HTERT RPE-1 (cell line): ENCODE measurements around the gene SYCP3.

Experiments
- in situ Hi-C: fragments of 300-500 bp; cut with MboI; formaldehyde crosslinking; loops from 4 replicates; pipeline ENCODE4 v1.14.3; 2020; ENCODE audit warnings: low sequenced_read_pairs

The SYCP3 gene

DNA sequence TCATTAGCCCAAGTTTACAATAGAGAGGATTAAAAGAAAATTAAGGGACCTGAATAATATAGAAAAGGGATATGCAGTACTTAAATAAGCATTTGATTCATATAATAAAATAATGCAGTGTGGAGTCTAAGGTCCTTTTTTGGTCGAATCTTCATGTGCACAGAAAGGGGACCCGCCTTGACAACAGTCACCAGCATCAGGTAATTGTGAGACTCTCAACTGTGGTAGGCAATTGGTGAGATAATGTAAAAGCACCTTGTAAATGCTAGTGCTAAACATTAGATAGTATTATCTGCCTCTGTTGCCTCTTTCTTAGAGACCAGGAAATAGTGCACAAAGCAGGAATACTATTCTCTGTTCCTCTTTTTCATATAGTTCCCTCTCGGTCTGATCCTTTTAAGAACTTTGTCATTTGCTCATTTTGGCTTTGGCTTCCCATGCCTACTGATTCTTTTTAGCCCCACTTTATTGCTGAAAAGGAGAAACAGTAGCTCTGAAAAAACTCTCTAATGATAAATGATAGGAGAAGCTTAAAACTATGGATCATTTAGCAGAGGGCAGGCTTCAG is 24.3 kb downstream of the SYCP3 start:
- in situ Hi-C loops = no loop called here

DNA sequence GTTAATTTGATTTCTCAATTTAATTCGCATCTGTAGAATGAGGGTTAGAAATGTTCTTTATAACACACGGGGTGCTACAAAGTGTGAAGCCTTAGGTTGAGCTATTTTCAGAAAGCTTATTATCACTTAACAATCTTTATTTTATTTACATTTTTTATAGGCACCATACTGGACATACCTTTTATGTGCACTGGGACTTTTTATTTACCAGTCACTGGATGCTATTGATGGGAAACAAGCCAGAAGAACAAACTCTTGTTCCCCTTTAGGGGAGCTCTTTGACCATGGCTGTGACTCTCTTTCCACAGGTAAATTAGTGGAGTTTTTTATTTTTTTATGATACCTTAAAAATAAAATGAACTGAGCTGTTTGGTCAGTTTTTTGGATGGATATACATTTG is 25.3 kb downstream of the SYCP3 start:
- in situ Hi-C loops = no loop called here

DNA sequence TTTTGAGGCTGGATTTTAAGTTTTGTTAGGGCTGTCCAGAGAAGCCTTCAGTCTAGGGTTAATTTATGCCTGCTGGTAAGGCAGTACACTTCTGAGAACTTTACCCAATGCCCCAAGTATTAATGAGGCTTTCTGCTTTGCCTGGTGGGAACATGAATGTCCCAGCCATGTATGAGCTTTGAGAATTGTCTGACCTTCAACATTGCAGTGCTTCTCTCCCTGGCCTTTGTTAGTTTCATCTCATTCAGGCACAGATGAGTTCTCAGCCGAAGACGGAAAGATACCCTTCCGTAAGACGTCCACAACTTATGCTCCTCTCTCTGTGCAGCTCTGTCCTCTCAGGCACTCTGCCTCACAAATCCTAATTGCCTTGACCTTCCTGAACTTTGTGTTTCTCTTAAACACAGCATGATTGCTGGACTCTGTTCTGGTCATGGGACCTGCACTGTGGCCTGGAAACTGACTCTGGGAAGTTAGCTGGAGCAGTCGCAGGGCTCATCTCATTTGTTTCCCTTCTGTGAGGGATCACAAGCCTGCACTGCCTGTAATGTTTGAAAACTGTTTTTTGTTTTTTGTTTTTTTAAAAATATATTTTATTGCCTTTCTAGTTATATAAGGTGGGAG is 26.1 kb downstream of the SYCP3 start:
- in situ Hi-C loops = no loop called here

DNA sequence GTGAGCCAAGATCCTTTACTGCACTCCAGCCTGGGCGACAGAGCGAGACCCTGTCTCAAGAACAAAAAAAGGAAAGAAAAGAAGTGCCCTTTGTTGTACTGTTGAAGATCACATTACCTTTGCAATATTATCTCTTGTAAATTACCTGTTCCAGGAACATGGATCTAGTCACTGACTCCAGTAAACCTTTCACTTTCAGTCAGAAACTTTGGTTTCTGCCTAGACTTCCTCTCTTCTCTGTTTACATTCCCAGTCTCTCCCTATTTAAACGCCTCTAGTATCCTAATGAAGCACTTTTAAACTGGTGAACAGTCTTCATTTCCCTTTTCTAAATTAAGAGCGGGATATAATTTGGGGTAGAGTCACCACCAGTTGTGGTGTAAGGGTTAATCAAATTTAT is 29.0 kb downstream of the SYCP3 start:
- in situ Hi-C loops = no loop called here

DNA sequence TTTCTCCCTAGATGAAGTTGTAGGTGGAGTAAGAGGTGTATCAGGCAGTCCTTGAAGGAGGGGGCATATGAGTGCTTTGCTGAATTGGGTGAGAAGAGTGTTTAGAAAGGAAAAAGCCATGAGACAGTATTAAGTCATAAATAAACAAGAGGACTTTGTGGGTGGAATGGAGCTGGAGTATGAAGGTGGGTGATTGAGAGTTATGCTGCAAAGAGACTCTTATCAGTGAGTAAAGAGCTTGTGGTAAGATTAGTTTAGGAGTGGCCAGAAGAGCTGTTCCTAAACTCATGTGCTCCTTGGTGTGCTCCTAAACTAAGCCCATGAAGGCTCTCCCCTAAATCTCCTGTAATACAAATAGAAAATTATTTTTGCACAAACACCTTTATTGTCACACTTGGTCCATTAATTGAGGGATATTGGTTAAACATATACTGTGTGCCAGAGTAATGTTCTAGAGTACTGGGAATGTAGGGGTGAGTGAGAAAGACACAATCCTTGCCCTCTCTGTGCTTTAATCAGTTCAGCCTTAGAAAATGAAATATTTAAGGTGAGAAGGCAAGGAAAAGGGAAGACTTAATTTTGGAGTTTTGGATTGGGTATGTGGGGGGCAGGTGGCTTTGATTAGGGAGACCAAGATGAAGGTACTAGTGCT is 32.0 kb downstream of the SYCP3 start:
- in situ Hi-C loops = no loop called here

DNA sequence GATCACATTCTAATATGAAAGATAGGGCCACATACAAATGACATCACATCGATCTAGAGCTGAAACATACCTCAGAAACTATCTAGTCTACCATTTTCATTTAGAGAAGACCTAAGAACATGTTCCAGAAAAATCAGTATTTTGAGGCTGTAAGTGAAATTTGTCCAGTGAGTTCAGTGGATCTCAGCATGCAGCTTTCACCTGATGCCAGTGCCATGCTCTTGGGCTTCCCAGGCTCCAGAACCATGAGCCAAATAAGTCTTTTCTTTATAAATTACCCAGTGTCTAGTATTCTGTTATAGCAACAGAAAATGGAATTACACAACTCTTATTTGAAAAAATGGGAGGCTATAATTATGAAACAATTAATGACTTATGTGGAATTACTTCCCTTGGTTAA is 32.9 kb downstream of the SYCP3 start:
- in situ Hi-C loops = no loop called here

DNA sequence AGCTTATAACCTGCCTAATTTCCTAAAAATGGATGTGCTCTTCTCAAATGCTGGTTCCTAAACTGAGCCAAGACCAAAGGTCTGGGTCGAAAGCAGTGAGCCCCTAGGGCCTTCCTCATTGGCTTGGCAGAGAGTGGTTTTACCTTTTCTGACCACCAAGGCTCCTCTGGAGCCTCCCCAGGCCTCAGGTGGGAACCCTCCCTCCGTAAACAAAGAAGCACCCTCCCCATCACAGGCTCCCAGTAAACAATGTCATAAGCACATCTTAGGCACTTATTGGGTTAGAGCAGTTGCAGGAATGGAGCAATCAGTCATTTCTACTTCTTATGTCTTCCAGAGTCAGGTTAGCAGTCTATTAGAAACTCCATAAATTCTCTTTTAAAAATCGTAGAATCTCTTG is 35.8 kb downstream of the SYCP3 start:
- in situ Hi-C loops = no loop called here

DNA sequence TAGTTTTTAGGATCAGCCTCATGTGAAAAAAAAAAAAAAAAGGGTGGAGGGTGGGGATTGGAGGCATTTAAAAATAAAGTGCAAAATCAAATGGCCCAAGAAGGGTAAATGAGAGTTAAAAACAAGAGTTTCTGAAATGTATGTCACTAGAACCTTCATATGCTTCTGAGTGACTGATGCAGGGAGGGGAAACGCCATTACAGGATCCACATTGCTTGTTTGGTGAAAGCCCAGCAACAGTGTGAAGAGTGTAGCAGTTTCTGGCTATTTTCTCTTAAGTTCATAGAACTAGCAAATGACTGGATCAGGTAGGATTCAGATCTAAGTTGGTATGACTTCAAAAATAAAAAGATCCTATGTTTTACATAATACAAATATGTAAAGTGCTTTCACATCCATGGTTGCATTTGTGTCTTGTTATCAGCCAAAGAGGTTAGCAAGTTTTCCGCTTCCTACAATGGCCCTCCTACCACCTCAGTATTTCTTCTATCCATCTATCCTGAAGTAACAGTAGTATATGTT is 38.9 kb downstream of the SYCP3 start:
- in situ Hi-C loops = no loop called here

DNA sequence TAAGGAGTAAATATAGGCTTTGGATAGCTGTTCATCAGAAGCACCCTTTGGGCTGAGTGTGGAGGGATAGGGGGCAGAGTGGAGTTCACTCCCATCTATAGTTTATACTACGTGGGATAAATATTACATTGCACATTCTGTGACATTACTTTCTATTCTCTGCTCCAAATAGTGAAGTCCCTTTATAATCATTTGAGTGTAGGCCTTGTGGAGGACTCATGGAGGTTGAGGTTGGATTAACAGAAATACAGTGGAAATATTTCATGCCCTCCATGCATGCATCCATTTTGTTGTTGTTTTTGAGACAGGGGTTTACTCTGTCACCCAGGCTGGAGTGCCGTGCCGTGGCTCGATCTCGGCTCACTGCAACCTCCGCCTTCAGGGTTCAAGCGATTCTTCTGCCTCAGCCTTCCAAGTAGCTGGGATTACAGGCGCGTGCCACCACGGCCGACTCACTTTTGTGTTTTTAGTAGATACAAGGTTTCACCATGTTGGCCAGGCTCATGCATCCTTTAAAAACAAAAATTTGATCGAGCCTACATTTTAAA is 40.4 kb downstream of the SYCP3 start:
- in situ Hi-C loops = no loop called here

DNA sequence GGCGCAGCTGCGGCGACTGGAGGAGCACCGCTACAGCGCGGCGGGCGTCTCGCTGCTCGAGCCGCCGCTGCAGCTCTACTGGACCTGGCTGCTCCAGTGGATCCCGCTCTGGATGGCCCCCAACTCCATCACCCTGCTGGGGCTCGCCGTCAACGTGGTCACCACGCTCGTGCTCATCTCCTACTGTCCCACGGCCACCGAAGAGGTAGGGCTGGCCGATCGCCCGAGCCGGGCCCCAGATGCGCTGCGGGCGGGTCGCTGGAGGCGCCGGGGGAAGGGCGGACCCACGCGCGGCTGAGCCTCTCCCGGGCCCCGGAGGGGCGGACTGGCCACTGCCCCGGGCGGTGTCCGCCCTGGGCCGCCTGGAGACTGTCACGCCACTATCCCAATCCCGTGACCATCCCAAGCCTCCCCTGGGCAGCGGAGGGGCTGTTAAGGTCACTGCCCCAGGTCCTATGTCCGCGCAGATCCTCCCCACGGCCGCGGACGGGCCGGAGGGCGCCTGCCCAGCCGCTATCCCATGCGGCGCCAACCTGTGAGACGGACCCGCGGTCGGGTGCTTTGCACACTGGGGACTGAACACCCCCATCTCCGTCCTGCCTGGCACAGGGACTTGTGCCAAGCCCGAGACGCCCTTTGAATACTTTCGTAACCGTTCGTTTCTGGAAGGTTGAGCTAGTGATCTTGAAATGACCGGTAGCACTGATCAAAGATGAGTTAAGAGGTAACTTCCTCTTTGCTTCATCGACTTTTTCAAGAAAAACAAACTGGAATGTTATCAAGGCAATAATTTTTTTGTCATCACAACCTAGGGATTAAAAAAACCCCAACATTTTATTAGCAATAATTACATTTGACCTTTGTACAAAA is 41.1 kb downstream of the SYCP3 start:
- in situ Hi-C loops = no loop called here

DNA sequence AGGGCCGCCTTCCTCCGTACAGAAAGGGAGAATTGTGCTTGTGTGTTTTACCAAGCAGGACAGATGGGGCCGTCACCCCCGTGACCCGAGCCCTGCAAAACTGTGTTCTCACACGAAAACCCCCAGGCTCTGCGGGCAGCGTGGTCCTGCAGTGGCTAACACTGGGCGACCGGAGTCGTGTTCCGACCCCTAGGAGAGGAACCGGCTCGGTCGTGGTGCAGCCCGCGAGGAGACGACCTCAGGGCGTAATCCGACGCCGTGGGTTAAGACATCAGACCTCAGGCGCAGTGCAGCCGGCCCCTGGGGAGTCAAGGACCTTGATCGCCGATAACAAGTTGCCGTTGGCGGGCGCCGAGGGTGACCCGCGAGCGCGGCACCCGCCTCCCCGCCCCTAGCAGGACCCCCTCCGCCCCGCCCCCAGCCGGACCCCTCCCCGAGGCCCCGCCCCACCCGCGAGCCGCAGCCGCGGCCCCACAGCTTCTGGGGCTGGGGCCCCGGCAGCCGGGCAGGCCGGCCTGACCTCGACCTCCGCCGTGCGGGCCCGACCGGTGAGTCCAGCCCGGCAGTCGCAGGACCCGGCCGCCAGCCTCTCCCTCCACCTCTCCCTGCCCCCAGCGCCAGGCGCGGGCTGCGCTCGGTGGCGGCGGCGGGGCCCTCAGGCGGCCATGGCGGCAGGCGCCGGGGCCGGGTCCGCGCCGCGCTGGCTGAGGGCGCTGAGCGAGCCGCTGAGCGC is 41.9 kb downstream of the SYCP3 start, which contains the start of gene CHPT1:
CHPT1 (plus strand) TSS at position 444 of the 733 bp plus-strand sequence; CDS start at position 666, 222 bp downstream.
- in situ Hi-C loops = no loop called here

DNA sequence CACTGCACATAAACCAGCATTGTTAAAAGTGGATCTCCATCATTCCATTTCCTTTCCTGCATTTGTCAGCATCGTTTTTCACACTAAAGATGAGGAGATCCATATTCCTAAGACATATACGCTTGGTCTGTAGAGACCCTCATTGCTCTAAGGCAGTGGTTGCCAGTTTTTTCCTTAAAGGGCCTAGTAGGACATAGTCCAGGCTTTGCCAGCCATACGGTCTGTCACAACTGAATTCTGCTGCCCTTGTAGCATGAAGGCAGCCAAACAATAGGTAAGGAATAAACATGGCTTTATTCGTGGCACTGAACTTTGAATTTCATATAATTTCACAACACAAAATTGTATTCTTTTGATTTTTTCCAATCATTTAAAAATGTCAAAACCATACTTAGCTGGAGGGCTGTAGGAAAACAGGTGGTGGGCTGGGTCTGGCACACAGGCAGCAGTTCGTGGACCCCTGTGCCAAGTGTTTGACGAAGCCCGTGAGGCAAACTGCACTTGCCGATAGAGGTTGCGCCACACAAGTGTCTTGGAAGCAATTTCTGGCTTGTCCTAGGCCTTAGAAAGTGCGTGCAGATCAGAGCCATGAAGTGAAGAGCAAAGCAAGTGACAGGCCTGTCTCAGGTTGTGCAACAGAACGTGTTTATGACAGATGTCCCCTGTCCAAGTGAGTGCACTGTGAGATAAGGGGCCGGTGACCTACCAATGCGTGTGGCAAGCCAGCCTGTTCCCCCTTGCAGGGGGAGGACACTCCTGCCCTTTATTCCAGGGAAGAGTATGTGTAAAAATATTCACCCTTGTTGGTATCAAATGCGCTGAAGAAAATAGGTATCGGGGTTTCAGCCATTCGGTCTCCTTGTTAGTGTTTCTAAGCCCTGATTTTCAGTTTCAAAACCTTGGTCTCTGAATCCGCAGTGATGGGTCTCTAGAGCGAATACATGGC is 42.7 kb downstream of the SYCP3 start:
- in situ Hi-C loops = no loop called here

DNA sequence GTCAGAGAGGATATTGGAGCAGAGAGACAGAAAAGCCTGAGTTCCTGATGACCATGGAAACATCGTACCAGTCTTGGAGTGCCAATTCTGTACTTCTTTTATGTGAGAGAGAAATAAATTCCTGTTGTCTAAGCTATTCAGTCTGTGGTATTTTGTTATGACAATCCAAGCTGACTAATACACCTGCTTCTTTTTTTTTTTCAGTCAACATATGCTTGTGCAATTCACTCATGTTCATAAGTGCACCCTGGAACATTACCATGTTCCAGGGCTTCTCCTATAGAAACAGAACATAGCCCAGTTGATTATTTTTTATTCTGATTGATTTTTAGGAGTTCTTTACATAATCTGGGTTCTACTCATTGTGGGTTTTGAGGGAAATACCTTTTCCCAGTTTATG is 43.6 kb downstream of the SYCP3 start:
- in situ Hi-C loops = no loop called here

DNA sequence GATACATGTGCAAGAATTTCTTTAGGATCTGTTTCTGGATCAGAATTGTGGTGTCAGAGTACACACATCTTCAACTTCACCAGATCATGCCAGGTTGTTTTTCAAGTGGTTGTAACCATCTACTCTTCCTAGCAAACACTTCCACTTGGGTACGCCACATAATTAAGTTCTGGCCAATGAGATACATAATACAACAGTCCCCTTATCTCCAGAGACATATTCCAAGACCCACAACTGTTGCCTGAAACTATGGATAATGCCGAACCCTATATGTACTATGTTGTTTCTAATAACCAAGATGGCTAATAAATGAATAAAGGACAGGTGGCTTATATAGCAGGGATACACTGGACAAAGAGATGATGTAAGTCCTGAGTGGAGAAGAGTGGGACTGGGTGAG is 44.3 kb downstream of the SYCP3 start:
- in situ Hi-C loops = no loop called here

DNA sequence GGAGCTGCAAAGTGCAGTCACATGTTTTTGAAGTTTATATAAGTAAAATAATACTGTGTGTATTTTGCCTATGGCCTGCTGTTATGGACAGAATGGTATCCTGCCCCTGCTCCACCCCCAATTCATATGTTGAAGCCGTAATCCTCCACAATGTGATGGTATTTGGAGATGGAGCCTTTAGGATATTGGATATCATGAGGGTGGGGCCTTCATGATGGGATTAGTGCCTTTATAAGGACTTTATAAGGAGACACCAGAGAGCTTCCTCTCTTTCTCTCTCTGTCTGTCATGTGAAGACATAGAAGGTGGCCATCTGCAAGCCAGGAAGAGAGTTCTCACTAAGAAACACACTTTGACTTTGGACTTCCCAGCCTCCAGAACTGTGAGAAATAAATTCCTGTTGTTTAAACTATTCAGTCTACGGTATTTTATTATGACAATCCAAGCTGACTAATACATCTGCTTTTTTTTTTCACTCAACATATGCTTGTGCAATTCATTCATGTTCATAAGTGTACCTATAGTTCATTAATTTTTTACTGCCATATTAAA is 44.9 kb downstream of the SYCP3 start:
- in situ Hi-C loops = no loop called here

DNA sequence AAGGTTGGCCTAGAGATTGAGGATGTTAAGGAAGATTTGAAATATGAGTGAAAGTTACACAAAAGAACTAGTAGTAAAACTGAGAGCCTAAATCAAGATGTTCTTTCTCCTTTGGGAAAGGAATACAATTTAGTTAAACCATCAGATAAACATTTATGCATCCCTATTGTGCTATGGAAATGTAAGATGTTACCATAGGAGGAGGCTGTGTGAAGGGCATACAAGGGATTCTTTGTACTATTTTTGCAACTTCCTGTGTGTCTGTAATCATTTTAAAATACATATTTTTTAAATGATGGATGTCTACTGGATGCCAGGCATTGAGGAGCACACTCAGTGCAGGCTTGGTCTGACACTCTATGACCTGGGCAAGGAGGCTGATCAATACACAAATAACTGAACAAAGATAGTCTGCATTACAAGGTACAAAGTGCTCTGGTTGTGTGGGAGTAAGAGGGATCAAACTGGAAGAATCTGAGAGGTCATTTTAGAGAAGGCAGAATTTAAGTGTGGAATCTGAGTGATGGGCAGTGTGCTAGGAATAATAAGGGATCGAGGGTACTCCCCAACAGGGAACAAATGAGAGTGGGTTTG is 47.7 kb downstream of the SYCP3 start:
- in situ Hi-C loops = no loop called here

DNA sequence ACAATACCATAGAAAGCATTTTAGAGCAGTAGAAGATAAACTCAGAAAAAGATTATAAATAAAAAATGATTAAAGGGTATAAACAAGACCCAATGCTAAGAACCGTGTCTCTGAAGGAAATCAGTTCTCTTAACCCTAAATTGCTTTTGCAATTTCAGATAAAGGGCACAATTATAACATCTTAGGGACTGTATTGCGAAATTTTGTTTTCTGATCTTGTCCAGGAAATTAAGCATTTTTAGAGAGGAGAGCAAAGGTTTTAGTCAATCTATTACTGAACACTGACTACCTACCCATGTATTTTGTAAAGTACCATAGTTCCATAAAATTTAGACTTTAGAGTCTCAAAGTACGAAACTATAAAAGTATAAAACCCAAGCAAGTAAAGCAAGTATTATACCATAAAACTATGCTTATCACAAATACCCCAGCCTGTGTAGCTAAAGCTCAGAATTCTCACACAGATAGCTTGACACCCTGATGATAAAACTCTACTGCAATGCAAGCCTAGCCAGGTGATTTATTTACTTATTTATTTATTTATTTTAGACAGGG is 48.6 kb downstream of the SYCP3 start:
- in situ Hi-C loops = no loop called here

DNA sequence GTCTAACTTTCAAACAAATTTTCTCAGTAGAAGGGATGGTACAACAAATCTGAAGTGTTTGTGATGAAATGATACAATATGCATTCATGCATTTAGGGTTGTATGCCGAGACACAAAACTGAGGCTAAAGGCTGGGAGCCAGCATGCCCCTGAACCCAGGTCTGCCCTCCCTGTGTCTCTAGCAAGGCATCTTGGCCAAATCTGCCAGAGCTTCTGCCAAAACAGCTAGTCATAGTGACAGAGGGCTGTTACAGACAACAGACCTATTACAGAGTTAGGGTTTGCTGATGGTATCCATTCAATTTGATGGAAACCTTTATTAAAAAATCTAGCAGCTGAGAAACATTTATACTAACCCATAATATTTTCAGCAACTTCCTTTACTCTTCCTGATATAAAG is 53.1 kb downstream of the SYCP3 start:
- in situ Hi-C loops = no loop called here
